GM23338 (cell line): ENCODE measurements around the gene KAZN. TPM values are rescaled to one million over a fixed set of nuclear protein-coding genes. Genes with fewer than 3 reads are reported as not detected.

ENCODE experiments used
- ATAC-seq: fragments of 200-7000 bp; cut with Tn5 transposase; 3 replicates; pipeline ENCODE4 v1.9.1; 2020
- DNase-seq: peaks from one replicate; pipeline ENCODE4 v3.0.0-alpha.2; 2015; ENCODE audit warnings: low spot score
- H2AFZ ChIP-seq: fragments of 200-600 bp; sonication (generic); 2 replicates; pipeline ENCODE4 v1.8.0; 2016; ENCODE audit warnings: antibody characterized with exemption, mild to moderate bottlenecking, moderate library complexity
- H3F3A ChIP-seq: fragments of 200-600 bp; sonication (generic); replicated peaks from 2 replicates; pipeline ENCODE4 v1.8.0; 2017; ENCODE audit warnings: antibody characterized with exemption, mixed run types, low read depth
- H3K27ac ChIP-seq: fragments of 200-600 bp; sonication (generic); 2 replicates; pipeline ENCODE4 v1.6.1; 2016; ENCODE audit warnings: low read depth
- H3K27me3 ChIP-seq: fragments of 200-600 bp; sonication (generic); 2 replicates; pipeline ENCODE4 v1.8.0; 2016; ENCODE audit warnings: mild to moderate bottlenecking, mixed run types, moderate library complexity; ENCODE audit not compliant: insufficient read depth
- H3K36me3 ChIP-seq: fragments of 200-600 bp; sonication (generic); 2 replicates; pipeline ENCODE4 v1.8.0; 2016; ENCODE audit warnings: mild to moderate bottlenecking; ENCODE audit not compliant: insufficient read depth
- H3K4me1 ChIP-seq: fragments of 200-600 bp; sonication (generic); 2 replicates; pipeline ENCODE4 v1.8.0; 2016; ENCODE audit warnings: mild to moderate bottlenecking, moderate library complexity; ENCODE audit not compliant: insufficient read depth
- H3K4me2 ChIP-seq: fragments of 200-600 bp; sonication (generic); 2 replicates; pipeline ENCODE4 v1.7.1; 2017; ENCODE audit warnings: mixed run types
- H3K4me3 ChIP-seq: fragments of 200-600 bp; sonication (generic); 2 replicates; pipeline ENCODE4 v1.6.1; 2016; ENCODE audit warnings: mixed run types
- H3K79me2 ChIP-seq: fragments of 200-600 bp; sonication (generic); replicated peaks from 2 replicates; pipeline ENCODE4 v1.8.0; 2017; ENCODE audit warnings: mild to moderate bottlenecking; ENCODE audit not compliant: insufficient read depth
- H3K9me2 ChIP-seq: fragments of 200-600 bp; sonication (generic); 2 replicates; pipeline ENCODE4 v1.8.0; 2017; ENCODE audit not compliant: insufficient read depth
- H4K20me1 ChIP-seq: fragments of 200-600 bp; sonication (generic); replicated peaks from 2 replicates; pipeline ENCODE4 v1.8.0; 2017; ENCODE audit warnings: mild to moderate bottlenecking; ENCODE audit not compliant: insufficient read depth
- H3K27ac Mint-ChIP-seq: 2 replicates; pipeline ENCODE4 v1.8.0; 2020; ENCODE audit warnings: inconsistent platforms, mild to moderate bottlenecking, moderate library complexity, mixed read lengths
- H3K27me3 Mint-ChIP-seq: 3 replicates; pipeline ENCODE4 v1.8.0; 2022; ENCODE audit warnings: low read depth, mild to moderate bottlenecking, moderate library complexity, mixed read lengths, inconsistent platforms; ENCODE audit not compliant: insufficient read depth, poor library complexity
- H3K36me3 Mint-ChIP-seq: 3 replicates; pipeline ENCODE4 v1.8.0; 2021; ENCODE audit warnings: low read depth, mild to moderate bottlenecking, inconsistent platforms, moderate library complexity, mixed read lengths
- H3K4me1 Mint-ChIP-seq: 3 replicates; pipeline ENCODE4 v1.8.0; 2020; ENCODE audit warnings: mild to moderate bottlenecking, inconsistent platforms, mixed read lengths
- H3K4me3 Mint-ChIP-seq: 3 replicates; pipeline ENCODE4 v1.8.0; 2021; ENCODE audit warnings: moderate library complexity, mild to moderate bottlenecking, inconsistent platforms, mixed read lengths
- H3K9me3 Mint-ChIP-seq: 3 replicates; pipeline ENCODE4 v1.8.0; 2020; ENCODE audit warnings: moderate library complexity, mild to moderate bottlenecking, inconsistent platforms, mixed read lengths
- CREB1 ChIP-seq: fragments of 250-450 bp; sonication (Bioruptor Pico); IDR thresholded peaks from 2 replicates; pipeline ENCODE4 v1.5.0; 2020; ENCODE audit warnings: low read depth, mild to moderate bottlenecking, moderate library complexity
- CTCF ChIP-seq, 2 experiments: fragments of 200-600 bp in 1 of 2; sonication (generic) in 1 of 2; conservative IDR thresholded peaks; 2 replicates each; pipeline versions ENCODE4 v1.5.1 to v1.6.1; 2016 to 2017; ENCODE audit warnings: antibody characterized with exemption in 2 of 2, low read depth in 2 of 2, mild to moderate bottlenecking in 2 of 2, moderate library complexity in 1 of 2
- ETS1 ChIP-seq: IDR thresholded peaks from 2 replicates; pipeline ENCODE4 v1.6.1; 2016; ENCODE audit warnings: antibody characterized with exemption
- EZH2 ChIP-seq: fragments of 200-600 bp; sonication (generic); IDR thresholded peaks from one replicate; pipeline ENCODE4 v1.8.0; 2017; ENCODE audit warnings: antibody characterized with exemption, mild to moderate bottlenecking, low read depth; ENCODE audit not compliant: unreplicated experiment
- EZH2phosphoT487 ChIP-seq: fragments of 200-600 bp; sonication (generic); IDR thresholded peaks from one replicate; pipeline ENCODE4 v1.8.1; 2018; ENCODE audit warnings: antibody characterized with exemption; ENCODE audit not compliant: unreplicated experiment
- JUNB ChIP-seq: IDR thresholded peaks from one replicate; pipeline ENCODE4 v1.6.1; 2016; ENCODE audit warnings: antibody characterized with exemption; ENCODE audit not compliant: unreplicated experiment
- NANOG ChIP-seq: IDR thresholded peaks from 2 replicates; pipeline ENCODE4 v1.6.1; 2016; ENCODE audit warnings: antibody characterized with exemption, borderline replicate concordance
- POLR2AphosphoS5 ChIP-seq: IDR thresholded peaks from 2 replicates; pipeline ENCODE4 v1.6.1; 2016; ENCODE audit warnings: antibody characterized with exemption, low read depth
- REST ChIP-seq: IDR thresholded peaks from one replicate; pipeline ENCODE4 v1.6.1; 2018; ENCODE audit warnings: antibody characterized with exemption; ENCODE audit not compliant: unreplicated experiment
- STAT1 ChIP-seq: IDR thresholded peaks from one replicate; pipeline ENCODE4 v1.6.1; 2016; ENCODE audit warnings: antibody characterized with exemption; ENCODE audit not compliant: unreplicated experiment
- ZNF114 ChIP-seq: fragments of 250-450 bp; sonication (Bioruptor Pico); IDR thresholded peaks from 2 replicates; pipeline ENCODE4 v1.5.0; 2020; ENCODE audit warnings: mild to moderate bottlenecking, moderate library complexity
- ZNF331 ChIP-seq: fragments of 250-450 bp; sonication (Bioruptor Pico); IDR thresholded peaks from 2 replicates; pipeline ENCODE4 v1.5.0; 2020; ENCODE audit warnings: low read depth, mild to moderate bottlenecking, moderate library complexity
- polyA plus RNA-seq: library from polyadenylated mRNA; unstranded; fragments of >200 nt; fragmentation: Nextera tagmentation; extraction: Ambion mirVana; gene quantifications from 2 replicates; pipeline ENCODE4 v1.2.1, GENCODE V29; 2016
- total RNA-seq: library from RNA; depleted of rRNA; stranded (reverse); fragments of >200 nt; shearing (Covaris generic); gene quantifications from 2 replicates; pipeline ENCODE4 v1.2.3, GENCODE V29; 2014

Gene KAZN
- total and polyA plus RNA-seq, 2 experiments from 2014 or later: 9.9 to 15.0 TPM

- no peak overlapping the region for H3K27ac ChIP-seq
- H2AFZ ChIP-seq: no peak overlapping the region
- Mint-ChIP-seq H3K4me3 (no peak overlapping the region), H3K27ac (no peak overlapping the region), H3K36me3 (no peaks in the 10 kb centered on the region), H3K27me3 (peaks cover 10% of the 10 kb centered on the region), H3K9me3 (no peaks in the 10 kb centered on the region), H3K4me1 (peaks cover 42% of the 10 kb centered on the region)
- 0 out of 2 replicates have a peak, but pooled peaks cover 4% of the 10 kb centered on the region for H3F3A ChIP-seq
- peaks cover 39% of the 10 kb centered on the region for H3K4me1 ChIP-seq
- no peak for ATAC-seq
- no peaks in the 10 kb centered on the region for H3K9me2 ChIP-seq
- no peak for DNase-seq
- no peak overlapping the region for H3K4me3 ChIP-seq
- no peak for TF ChIP-seq JUNB
- no peaks in the 10 kb centered on the region for H4K20me1 ChIP-seq
- no peaks in the 10 kb centered on the region; the same call in 1 of the 2 replicates for H3K79me2 ChIP-seq
- no peaks in the 10 kb centered on the region for H3K36me3 ChIP-seq
- no peaks in the 10 kb centered on the region for H3K27me3 ChIP-seq
- no peak overlapping the region for H3K4me2 ChIP-seq
These were observed 181.8 kb downstream of the KAZN start for GRCh38 chr1:14780271-14780670.

GRCh38 chr1:14781811-14782210 lies 183.3 kb downstream of the KAZN start:
- TF ChIP-seq REST (no peak), EZH2 (no peak), CTCF (conservative IDR thresholded peaks at IDR 0.05; ENCODE audit: low read depth in 2 of 2) (no peak), JUNB (no peak), CREB1 (CRISPR knock-in tag) (no peak), EZH2phosphoT487 (no peak), NANOG (no peak), ETS1 (no peak), ZNF331 (no peak), ZNF114 (no peak), POLR2AphosphoS5 (no peak), STAT1 (no peak)
- Mint-ChIP-seq H3K27ac (no peak overlapping the region), H3K4me1 (peaks cover 57% of the 10 kb centered on the region), H3K4me3 (no peak overlapping the region), H3K9me3 (no peaks in the 10 kb centered on the region), H3K36me3 (no peaks in the 10 kb centered on the region), H3K27me3 (peaks cover 8% of the 10 kb centered on the region)
- H3K36me3 ChIP-seq: no peaks in the 10 kb centered on the region
- H3K4me3 ChIP-seq: no peak overlapping the region
- no peaks in the 10 kb centered on the region for H3K9me2 ChIP-seq
- no peak overlapping the region for H2AFZ ChIP-seq
- H3K79me2 ChIP-seq: no peaks in the 10 kb centered on the region; the same call in 1 of the 2 replicates
- ATAC-seq: no peak
- H3K4me2 ChIP-seq: no peak overlapping the region
- 0 out of 2 replicates have a peak, but pooled peaks cover 4% of the 10 kb centered on the region for H3F3A ChIP-seq
- no peak overlapping the region for H3K27ac ChIP-seq
- H3K4me1 ChIP-seq: peaks cover 53% of the 10 kb centered on the region
- DNase-seq: no peak
- no peaks in the 10 kb centered on the region for H3K27me3 ChIP-seq
- H4K20me1 ChIP-seq: no peaks in the 10 kb centered on the region
